OCI-LY3 (cell line): ENCODE data around the gene ST3GAL6.

ENCODE experiments used
- EZH2phosphoT487 ChIP-seq: fragments of 200-600 bp; shearing (Covaris generic); IDR thresholded peaks from 2 replicates; pipeline ENCODE4 v1.6.1; 2018; ENCODE audit warnings: antibody characterized with exemption, mixed run types, low read depth
- TF ChIP-seq, protein P1 (sequence below): fragments of 200-600, 300-600 bp; sonication (generic); IDR thresholded peaks from 2 replicates; pipeline ENCODE4 v1.5.1; 2014; ENCODE audit warnings: antibody characterized with exemption, low read length, low read depth

DNA sequence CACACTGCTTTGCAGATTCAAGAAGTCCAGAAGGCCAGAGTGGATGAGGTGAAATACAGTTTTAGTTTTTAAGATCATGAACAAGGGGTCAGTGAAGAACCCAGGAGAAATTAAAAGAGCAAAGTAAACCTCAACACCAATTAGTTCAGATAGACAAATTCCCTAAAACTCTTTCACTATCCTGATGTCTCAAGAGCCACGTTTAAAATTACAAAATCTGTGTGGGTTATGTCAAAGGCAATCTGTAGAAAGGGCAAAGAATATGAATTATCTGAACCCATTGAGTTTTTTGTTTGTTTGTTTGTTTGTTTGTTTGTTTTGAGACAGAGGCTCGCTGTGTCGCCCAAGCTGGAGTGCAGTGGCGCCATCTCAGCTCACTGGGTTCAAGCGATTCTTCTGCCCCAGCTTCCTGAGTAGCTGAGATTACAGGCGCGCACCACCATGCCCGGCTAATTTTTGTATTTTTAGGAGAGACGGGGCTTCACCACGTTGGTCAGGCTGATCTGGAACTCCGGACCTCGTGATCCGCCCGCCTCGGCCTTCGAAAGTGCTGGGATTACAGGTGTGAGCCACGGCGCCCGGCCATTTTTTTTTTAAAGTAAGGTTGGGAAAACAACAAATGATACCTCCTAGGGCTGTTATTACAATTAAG, 32.1 kb upstream of the ST3GAL6 start:
- TF ChIP-seq, protein P1, sequence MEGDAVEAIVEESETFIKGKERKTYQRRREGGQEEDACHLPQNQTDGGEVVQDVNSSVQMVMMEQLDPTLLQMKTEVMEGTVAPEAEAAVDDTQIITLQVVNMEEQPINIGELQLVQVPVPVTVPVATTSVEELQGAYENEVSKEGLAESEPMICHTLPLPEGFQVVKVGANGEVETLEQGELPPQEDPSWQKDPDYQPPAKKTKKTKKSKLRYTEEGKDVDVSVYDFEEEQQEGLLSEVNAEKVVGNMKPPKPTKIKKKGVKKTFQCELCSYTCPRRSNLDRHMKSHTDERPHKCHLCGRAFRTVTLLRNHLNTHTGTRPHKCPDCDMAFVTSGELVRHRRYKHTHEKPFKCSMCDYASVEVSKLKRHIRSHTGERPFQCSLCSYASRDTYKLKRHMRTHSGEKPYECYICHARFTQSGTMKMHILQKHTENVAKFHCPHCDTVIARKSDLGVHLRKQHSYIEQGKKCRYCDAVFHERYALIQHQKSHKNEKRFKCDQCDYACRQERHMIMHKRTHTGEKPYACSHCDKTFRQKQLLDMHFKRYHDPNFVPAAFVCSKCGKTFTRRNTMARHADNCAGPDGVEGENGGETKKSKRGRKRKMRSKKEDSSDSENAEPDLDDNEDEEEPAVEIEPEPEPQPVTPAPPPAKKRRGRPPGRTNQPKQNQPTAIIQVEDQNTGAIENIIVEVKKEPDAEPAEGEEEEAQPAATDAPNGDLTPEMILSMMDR: no peak
- TF ChIP-seq EZH2phosphoT487: no peak
